Lower leg skin (tissue), 4 donors: ENCODE measurements around the gene SETD7. TPM values are rescaled to one million over a fixed set of nuclear protein-coding genes. Genes with fewer than 3 reads are reported as not detected.

ENCODE experiments used
- total RNA-seq, 4 donors: library from RNA; depleted of rRNA; stranded (reverse); fragments of >200 nt; gene quantifications; one replicate each; pipeline ENCODE4 v1.1.0, GENCODE V29; 2016

Gene SETD7
- total RNA-seq, 4 donors from 2014 or later = 34.3 to 45.7 (median 41.7) TPM

Other genes with a start within 250 kb of the SETD7 start
- 10 to 100 TPM in 3 of 4 donors, 1 to 10 TPM in 1; 8.1 to 12.3 (median 10.8) TPM for gene RAB33B, start 102.1 kb downstream of the SETD7 start, total RNA-seq
- gene MGST2, start 109.6 kb upstream of the SETD7 start, total RNA-seq = 100 to 1,000 TPM in 2 of 4 donors, 10 to 100 TPM in 2; 83.1 to 157 (median 112) TPM